ENCODE data around the gene F11.
"Not testable (repeated sequence)": the region's sequence is repeated elsewhere in the genome, so short reads cannot be mapped to it uniquely, and the experiment has no call there.

The F11 gene

DNA sequence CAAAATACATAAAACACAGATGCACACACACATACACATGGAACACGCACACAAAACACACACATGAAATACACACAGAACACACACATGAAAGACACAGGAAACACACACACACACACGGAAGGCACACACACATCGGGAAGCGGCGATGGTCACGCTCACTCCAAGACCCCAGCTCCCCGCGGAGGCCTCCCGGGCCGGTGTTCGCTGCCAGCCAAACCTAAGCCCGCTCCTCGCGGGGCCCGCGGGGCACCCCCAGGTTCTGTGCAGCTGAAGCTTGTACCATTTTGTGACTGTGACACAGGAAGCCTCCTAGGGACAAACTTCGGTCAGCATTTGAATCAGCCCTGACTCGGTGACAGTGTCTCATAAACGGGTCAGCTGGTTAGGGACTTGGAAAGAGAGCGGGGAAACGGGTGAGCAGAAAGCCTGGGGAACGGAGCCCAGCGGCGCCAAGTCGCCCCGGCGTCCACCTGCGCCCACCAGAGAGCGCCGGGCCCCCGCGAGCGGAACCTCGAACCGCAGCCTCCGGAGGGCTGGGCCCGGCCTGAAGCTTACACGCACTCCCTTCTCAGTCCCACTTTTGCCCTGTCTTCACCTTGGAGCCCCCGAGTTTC is 32.1 kb downstream of the F11 start:
- no peak for DNase-seq (ENCODE audit: low read depth)

DNA sequence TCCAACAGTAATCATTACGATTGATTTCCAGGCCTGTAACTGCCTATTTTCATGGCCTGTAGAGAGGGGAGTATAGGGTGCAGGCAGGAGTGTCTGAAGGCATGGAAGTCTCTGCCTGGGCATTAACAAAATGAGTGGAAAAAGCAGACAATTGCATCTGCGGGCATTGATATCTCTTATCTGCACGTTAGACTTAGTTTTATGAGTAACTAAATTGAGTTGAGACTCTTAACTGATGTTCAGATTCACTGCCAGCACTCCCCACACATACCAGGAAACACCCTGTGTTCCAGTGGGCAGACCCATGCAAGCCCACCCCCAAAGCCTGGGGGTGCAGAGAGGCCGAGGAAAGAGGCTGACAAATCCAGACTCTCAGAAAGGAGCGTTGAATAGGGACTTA is 33.3 kb downstream of the F11 start:
- no peak for DNase-seq (ENCODE audit: low read depth)

- no peak for DNase-seq (ENCODE audit: low read depth)
Observed at GRCh38 chr4:186300659-186301390, 34.8 kb downstream of the F11 start.

- no peak for DNase-seq (ENCODE audit: low read depth)
Observed at GRCh38 chr4:186304216-186304615, 38.2 kb downstream of the F11 start.

DNA sequence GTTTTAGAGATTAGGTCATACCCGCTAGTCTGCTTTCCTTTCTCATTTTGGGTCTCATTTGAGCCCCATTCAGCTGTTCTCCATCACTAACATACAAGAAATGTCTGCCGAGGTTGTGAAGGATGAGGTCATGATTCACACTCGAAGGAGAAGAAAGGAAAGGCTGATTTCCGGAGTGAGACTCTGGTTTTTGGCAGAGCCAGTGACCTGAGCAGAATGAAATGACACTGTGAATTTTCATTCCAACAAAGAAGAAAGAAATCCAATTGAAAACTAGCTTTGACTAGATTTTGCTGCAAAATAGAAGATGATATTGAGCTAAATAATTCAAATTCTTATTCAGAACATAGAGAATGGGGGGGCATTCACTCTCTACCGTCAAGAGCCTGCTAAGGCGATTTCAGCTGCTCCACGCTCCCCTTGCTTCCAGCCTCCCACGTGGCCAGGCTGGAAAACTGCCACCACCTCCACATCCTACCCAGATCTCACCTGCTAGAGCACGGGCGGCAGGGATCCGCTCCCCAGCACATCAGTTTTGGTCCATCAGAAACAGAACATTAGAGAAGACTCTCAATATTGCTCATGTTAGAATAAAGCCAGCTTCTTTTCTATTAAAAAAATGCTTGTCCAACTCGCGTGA is 39.0 kb downstream of the F11 start:
- no peak for DNase-seq (ENCODE audit: low read depth)

- DNase-seq (ENCODE audit: low read depth) = no peak
Observed at GRCh38 chr4:186307497-186307896, 41.5 kb downstream of the F11 start.

GRCh38 chr4:186307916-186308315 is 41.9 kb downstream of the F11 start:
- DNase-seq (ENCODE audit: low read depth) = no peak

DNA sequence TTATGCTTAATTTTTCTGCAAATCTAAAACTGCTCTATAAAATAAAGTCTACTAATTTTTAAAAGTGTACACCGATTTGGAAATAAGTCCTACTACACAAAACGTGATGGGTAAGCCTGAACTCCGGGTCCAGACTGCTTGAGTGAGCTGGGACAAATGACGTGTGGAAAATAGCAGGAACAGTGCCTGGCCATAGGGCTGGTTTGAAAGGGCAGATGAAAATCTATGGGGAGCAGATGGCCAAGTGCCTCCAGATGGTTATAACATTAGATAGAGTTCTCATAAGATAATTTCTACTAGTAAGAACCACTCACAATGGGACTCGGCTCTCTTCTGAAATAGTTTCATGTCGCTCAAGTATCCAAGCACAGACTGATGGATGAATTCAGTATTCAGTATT is 52.5 kb downstream of the F11 start:
- DNase-seq (ENCODE audit: low read depth) = no peak

- not testable (repeated sequence) for DNase-seq (ENCODE audit: low read depth)
Observed at GRCh38 chr4:186324660-186325059, 58.7 kb downstream of the F11 start.

DNA sequence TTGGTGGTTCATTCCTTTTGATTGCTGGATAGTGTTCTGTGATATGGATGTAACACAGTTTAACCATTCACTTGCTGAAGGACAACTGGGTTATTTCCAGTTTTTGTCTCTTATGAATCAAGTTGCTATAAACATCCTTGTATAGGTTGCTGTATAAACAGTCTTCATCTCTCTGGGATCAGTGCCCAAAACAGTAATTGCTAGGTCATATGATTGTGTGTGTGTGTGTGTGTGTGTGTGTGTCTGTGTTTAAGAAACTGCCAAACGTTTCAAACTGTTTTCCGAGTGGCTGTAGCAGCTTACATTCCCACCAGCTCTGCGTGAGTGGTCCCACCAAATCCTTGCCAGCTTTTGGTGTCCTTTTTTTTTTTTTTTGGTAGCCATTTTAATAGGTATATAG is 60.4 kb downstream of the F11 start:
- DNase-seq (ENCODE audit: low read depth) = no peak

DNA sequence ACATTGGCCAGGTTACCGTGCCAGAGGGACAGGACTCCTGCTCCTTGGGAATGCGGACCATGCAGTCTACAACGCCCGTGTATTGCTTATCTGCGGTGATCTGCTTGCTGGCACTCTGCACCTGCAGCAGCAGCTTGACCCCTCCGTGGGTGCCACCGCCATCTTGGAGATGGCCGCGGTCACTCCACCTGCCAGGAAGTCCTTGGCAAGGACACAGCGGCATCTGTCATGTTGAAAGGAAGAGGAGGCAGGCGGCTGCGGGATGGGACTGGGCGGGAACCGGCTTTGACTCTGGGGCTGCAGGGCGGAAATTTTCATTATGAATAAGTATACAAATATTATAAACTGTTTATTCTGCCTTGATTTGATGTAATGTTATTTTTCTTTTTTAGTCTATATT is 63.4 kb downstream of the F11 start:
- no peak for DNase-seq (ENCODE audit: low read depth)

- DNase-seq (ENCODE audit: low read depth) = no peak
Observed at GRCh38 chr4:186330368-186330767, 64.4 kb downstream of the F11 start.

DNA sequence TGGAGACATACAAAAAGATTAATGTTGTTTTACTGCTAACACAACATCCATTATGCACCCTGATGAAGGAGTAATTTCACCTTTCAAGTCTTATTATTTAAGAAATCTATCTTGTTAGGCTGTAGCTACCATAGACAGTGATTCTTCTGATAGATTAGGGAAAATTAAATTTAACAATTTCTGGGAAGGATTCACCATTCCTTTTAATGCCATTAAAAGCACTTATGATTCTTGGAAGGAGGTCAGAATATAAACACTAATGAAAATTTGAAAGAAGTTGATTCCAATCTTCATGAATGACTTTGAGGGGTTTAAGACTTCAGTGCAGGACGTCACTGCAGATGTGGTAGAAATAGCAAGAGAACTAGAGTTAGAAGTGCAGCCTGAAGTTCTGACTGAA is 69.8 kb downstream of the F11 start:
- no peak for DNase-seq (ENCODE audit: low read depth)
